ENCODE measurements around the gene PDS5B. TPM values are rescaled to one million over a fixed set of nuclear protein-coding genes. Genes with fewer than 3 reads are reported as not detected.

PDS5B gene
- total and polyA plus RNA-seq, 2 experiments from 2014 or later, result 43.9 to 46.5 TPM

DNA sequence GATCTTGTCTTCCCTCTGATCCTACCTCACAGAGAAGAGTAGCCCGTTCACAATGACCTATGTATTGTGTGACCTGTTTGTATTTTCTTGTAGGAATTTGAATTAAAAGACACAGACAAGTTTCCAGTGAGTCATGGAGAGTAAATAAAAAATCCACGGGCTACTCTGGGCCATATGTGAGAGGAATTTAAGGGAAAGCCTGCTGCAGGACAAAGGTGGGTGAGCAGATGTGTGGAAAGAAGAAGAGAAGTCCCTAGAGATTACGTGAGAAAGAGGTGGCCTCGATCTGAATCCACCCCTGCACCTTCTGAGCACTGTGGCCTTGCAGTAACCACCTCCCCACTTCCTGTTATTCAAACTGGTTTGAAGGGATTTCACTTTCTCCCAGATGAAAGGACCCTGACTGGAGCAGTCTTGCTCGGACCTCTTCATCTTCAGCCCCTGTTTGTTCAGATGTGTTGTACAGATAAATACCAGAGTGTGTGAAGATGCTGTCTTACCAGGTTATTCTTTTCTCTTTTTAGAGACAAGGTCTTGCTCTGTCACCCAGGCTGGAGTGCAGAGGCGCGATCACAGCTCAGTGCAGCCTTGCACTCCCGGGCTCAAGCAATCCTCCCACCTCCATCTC, 205.4 kb downstream of the PDS5B start (continued):
- no peak for TF ChIP-seq ZNF114 (CRISPR knock-in tag; IDR thresholded peaks at IDR 0.05)
- TF ChIP-seq CREB1 (CRISPR knock-in tag; IDR thresholded peaks at IDR 0.05; ENCODE audit: low read depth), result no peak
- no peak for TF ChIP-seq EZH2phosphoT487 (IDR thresholded peaks at IDR 0.05; ENCODE audit: unreplicated experiment)
- TF ChIP-seq EZH2 (IDR thresholded peaks at IDR 0.05; ENCODE audit: low read depth, unreplicated experiment), result no peak
- no peak for TF ChIP-seq NANOG (IDR thresholded peaks at IDR 0.05; ENCODE audit: borderline replicate concordance)

GRCh38 chr13:32796754-32797153, 210.5 kb downstream of the PDS5B start:
- ATAC-seq, result peak; percentile 64
- H2AFZ ChIP-seq, result no peak overlapping the region
- no peak overlapping the region for H3K27ac Mint-ChIP-seq

DNA sequence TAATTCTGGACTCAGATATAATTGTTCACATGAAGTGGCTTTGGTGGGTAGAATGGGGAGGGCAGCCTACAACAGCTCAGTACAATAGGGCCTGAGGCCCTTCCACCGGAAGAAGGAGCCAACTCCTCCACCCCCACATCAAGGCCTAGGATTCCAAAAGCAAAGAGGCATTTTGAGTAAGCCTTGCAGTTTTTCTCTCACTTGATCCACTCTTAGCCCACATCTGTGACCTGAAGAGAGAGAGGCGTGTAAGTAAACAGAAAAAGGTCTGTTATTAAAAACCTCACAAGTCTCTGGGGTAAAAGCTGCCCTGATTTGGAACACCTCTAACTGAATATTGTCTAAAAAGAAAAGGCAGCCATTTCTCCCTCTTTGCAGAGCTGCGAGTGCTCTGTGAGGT, 215.9 kb downstream of the PDS5B start:
- ATAC-seq (no peak), DNase-seq (ENCODE audit: low spot score) (no peak)
- Histone ChIP-seq H3K36me3 (ENCODE audit: insufficient read depth) (no peaks in the 10 kb centered on the region), H3K79me2 (replicated peaks; ENCODE audit: insufficient read depth) (no peaks in the 10 kb centered on the region), H2AFZ (peak overlapping the region; percentile 76), H3K4me3 (no peak overlapping the region), H3K9me2 (ENCODE audit: insufficient read depth) (peaks cover 4% of the 10 kb centered on the region; the same call in 1 of the 2 replicates), H3F3A (replicated peaks; ENCODE audit: low read depth) (no peaks in the 10 kb centered on the region), H3K27ac (ENCODE audit: low read depth) (no peak overlapping the region), H3K4me1 (ENCODE audit: insufficient read depth) (peaks cover 6% of the 10 kb centered on the region; the same call in 1 of the 2 replicates), H3K27me3 (ENCODE audit: insufficient read depth) (no peaks in the 10 kb centered on the region), H3K4me2 (no peak overlapping the region), H4K20me1 (replicated peaks; ENCODE audit: insufficient read depth) (no peaks in the 10 kb centered on the region)
- Mint-ChIP-seq H3K36me3 (ENCODE audit: low read depth) (no peaks in the 10 kb centered on the region), H3K27me3 (ENCODE audit: insufficient read depth, low read depth, poor library complexity) (no peaks in the 10 kb centered on the region), H3K4me1 (peaks cover 3% of the 10 kb centered on the region; the same call in 2 of the 3 replicates), H3K27ac (no peak overlapping the region), H3K4me3 (no peak overlapping the region), H3K9me3 (no peaks in the 10 kb centered on the region)
- TF ChIP-seq, protein P1, sequence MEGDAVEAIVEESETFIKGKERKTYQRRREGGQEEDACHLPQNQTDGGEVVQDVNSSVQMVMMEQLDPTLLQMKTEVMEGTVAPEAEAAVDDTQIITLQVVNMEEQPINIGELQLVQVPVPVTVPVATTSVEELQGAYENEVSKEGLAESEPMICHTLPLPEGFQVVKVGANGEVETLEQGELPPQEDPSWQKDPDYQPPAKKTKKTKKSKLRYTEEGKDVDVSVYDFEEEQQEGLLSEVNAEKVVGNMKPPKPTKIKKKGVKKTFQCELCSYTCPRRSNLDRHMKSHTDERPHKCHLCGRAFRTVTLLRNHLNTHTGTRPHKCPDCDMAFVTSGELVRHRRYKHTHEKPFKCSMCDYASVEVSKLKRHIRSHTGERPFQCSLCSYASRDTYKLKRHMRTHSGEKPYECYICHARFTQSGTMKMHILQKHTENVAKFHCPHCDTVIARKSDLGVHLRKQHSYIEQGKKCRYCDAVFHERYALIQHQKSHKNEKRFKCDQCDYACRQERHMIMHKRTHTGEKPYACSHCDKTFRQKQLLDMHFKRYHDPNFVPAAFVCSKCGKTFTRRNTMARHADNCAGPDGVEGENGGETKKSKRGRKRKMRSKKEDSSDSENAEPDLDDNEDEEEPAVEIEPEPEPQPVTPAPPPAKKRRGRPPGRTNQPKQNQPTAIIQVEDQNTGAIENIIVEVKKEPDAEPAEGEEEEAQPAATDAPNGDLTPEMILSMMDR (conservative IDR thresholded peaks at IDR 0.05; ENCODE audit: low read depth in 2 of 2), result no peak
- TF ChIP-seq STAT1 (IDR thresholded peaks at IDR 0.05; ENCODE audit: unreplicated experiment) (no peak), ZNF114 (CRISPR knock-in tag; IDR thresholded peaks at IDR 0.05) (no peak)
- TF ChIP-seq, protein P2, sequence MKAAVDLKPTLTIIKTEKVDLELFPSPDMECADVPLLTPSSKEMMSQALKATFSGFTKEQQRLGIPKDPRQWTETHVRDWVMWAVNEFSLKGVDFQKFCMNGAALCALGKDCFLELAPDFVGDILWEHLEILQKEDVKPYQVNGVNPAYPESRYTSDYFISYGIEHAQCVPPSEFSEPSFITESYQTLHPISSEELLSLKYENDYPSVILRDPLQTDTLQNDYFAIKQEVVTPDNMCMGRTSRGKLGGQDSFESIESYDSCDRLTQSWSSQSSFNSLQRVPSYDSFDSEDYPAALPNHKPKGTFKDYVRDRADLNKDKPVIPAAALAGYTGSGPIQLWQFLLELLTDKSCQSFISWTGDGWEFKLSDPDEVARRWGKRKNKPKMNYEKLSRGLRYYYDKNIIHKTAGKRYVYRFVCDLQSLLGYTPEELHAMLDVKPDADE (IDR thresholded peaks at IDR 0.05), result no peak

More at GRCh38 chr13:32796754-32797153, 210.5 kb downstream of the PDS5B start:
- Histone ChIP-seq H3K27ac (ENCODE audit: low read depth) (no peak overlapping the region), H4K20me1 (replicated peaks; ENCODE audit: insufficient read depth) (no peaks in the 10 kb centered on the region), H3K27me3 (ENCODE audit: insufficient read depth) (no peaks in the 10 kb centered on the region), H3K36me3 (ENCODE audit: insufficient read depth) (no peaks in the 10 kb centered on the region), H3K4me3 (no peak overlapping the region), H3K9me2 (ENCODE audit: insufficient read depth) (peaks cover 4% of the 10 kb centered on the region; the same call in 1 of the 2 replicates), H3K4me1 (ENCODE audit: insufficient read depth) (no peaks in the 10 kb centered on the region), H3K4me2 (no peak overlapping the region), H3F3A (replicated peaks; ENCODE audit: low read depth) (no peaks in the 10 kb centered on the region), H3K79me2 (replicated peaks; ENCODE audit: insufficient read depth) (no peaks in the 10 kb centered on the region)
- no peak overlapping the region for H3K4me3 Mint-ChIP-seq
- H3K27me3 Mint-ChIP-seq (ENCODE audit: insufficient read depth, low read depth, poor library complexity), result no peaks in the 10 kb centered on the region
- TF ChIP-seq, protein P1 (conservative IDR thresholded peaks at IDR 0.05; ENCODE audit: low read depth in 2 of 2), result 0 out of 4 replicates have a peak, but pooled peaks of 1 of the 2 experiments have one; percentile 15
- TF ChIP-seq EZH2 (IDR thresholded peaks at IDR 0.05; ENCODE audit: low read depth, unreplicated experiment), result no peak
- peaks cover 7% of the 10 kb centered on the region for H3K4me1 Mint-ChIP-seq
- H3K9me3 Mint-ChIP-seq, result no peaks in the 10 kb centered on the region
- no peak for DNase-seq (ENCODE audit: low spot score)
- H3K36me3 Mint-ChIP-seq (ENCODE audit: low read depth), result no peaks in the 10 kb centered on the region

Measured in GM23338 (cell line).